GM23338 (cell line): ENCODE results near the gene NFKBIA. TPM values are rescaled to one million over a fixed set of nuclear protein-coding genes. Genes with fewer than 3 reads are reported as not detected.
"Not testable (repeated sequence)": the region's sequence is repeated elsewhere in the genome, so short reads cannot be mapped to it uniquely, and the experiment has no call there.

Source experiments
- ATAC-seq: fragments of 200-7000 bp; cut with Tn5 transposase; 3 replicates; pipeline ENCODE4 v1.9.1; 2020
- DNase-seq: peaks from one replicate; pipeline ENCODE4 v3.0.0-alpha.2; 2015; ENCODE audit warnings: low spot score
- H2AFZ ChIP-seq: fragments of 200-600 bp; sonication (generic); 2 replicates; pipeline ENCODE4 v1.8.0; 2016; ENCODE audit warnings: antibody characterized with exemption, mild to moderate bottlenecking, moderate library complexity
- H3F3A ChIP-seq: fragments of 200-600 bp; sonication (generic); replicated peaks from 2 replicates; pipeline ENCODE4 v1.8.0; 2017; ENCODE audit warnings: antibody characterized with exemption, mixed run types, low read depth
- H3K27ac ChIP-seq: fragments of 200-600 bp; sonication (generic); 2 replicates; pipeline ENCODE4 v1.6.1; 2016; ENCODE audit warnings: low read depth
- H3K27me3 ChIP-seq: fragments of 200-600 bp; sonication (generic); 2 replicates; pipeline ENCODE4 v1.8.0; 2016; ENCODE audit warnings: mild to moderate bottlenecking, mixed run types, moderate library complexity; ENCODE audit not compliant: insufficient read depth
- H3K36me3 ChIP-seq: fragments of 200-600 bp; sonication (generic); 2 replicates; pipeline ENCODE4 v1.8.0; 2016; ENCODE audit warnings: mild to moderate bottlenecking; ENCODE audit not compliant: insufficient read depth
- H3K4me1 ChIP-seq: fragments of 200-600 bp; sonication (generic); 2 replicates; pipeline ENCODE4 v1.8.0; 2016; ENCODE audit warnings: mild to moderate bottlenecking, moderate library complexity; ENCODE audit not compliant: insufficient read depth
- H3K4me2 ChIP-seq: fragments of 200-600 bp; sonication (generic); 2 replicates; pipeline ENCODE4 v1.7.1; 2017; ENCODE audit warnings: mixed run types
- H3K4me3 ChIP-seq: fragments of 200-600 bp; sonication (generic); 2 replicates; pipeline ENCODE4 v1.6.1; 2016; ENCODE audit warnings: mixed run types
- H3K79me2 ChIP-seq: fragments of 200-600 bp; sonication (generic); replicated peaks from 2 replicates; pipeline ENCODE4 v1.8.0; 2017; ENCODE audit warnings: mild to moderate bottlenecking; ENCODE audit not compliant: insufficient read depth
- H3K9me2 ChIP-seq: fragments of 200-600 bp; sonication (generic); 2 replicates; pipeline ENCODE4 v1.8.0; 2017; ENCODE audit not compliant: insufficient read depth
- H4K20me1 ChIP-seq: fragments of 200-600 bp; sonication (generic); replicated peaks from 2 replicates; pipeline ENCODE4 v1.8.0; 2017; ENCODE audit warnings: mild to moderate bottlenecking; ENCODE audit not compliant: insufficient read depth
- H3K27ac Mint-ChIP-seq: 2 replicates; pipeline ENCODE4 v1.8.0; 2020; ENCODE audit warnings: inconsistent platforms, mild to moderate bottlenecking, moderate library complexity, mixed read lengths
- H3K27me3 Mint-ChIP-seq: 3 replicates; pipeline ENCODE4 v1.8.0; 2022; ENCODE audit warnings: low read depth, mild to moderate bottlenecking, moderate library complexity, mixed read lengths, inconsistent platforms; ENCODE audit not compliant: insufficient read depth, poor library complexity
- H3K36me3 Mint-ChIP-seq: 3 replicates; pipeline ENCODE4 v1.8.0; 2021; ENCODE audit warnings: low read depth, mild to moderate bottlenecking, inconsistent platforms, moderate library complexity, mixed read lengths
- H3K4me1 Mint-ChIP-seq: 3 replicates; pipeline ENCODE4 v1.8.0; 2020; ENCODE audit warnings: mild to moderate bottlenecking, inconsistent platforms, mixed read lengths
- H3K4me3 Mint-ChIP-seq: 3 replicates; pipeline ENCODE4 v1.8.0; 2021; ENCODE audit warnings: moderate library complexity, mild to moderate bottlenecking, inconsistent platforms, mixed read lengths
- H3K9me3 Mint-ChIP-seq: 3 replicates; pipeline ENCODE4 v1.8.0; 2020; ENCODE audit warnings: moderate library complexity, mild to moderate bottlenecking, inconsistent platforms, mixed read lengths
- EZH2 ChIP-seq: fragments of 200-600 bp; sonication (generic); IDR thresholded peaks from one replicate; pipeline ENCODE4 v1.8.0; 2017; ENCODE audit warnings: antibody characterized with exemption, mild to moderate bottlenecking, low read depth; ENCODE audit not compliant: unreplicated experiment
- EZH2phosphoT487 ChIP-seq: fragments of 200-600 bp; sonication (generic); IDR thresholded peaks from one replicate; pipeline ENCODE4 v1.8.1; 2018; ENCODE audit warnings: antibody characterized with exemption; ENCODE audit not compliant: unreplicated experiment
- NANOG ChIP-seq: IDR thresholded peaks from 2 replicates; pipeline ENCODE4 v1.6.1; 2016; ENCODE audit warnings: antibody characterized with exemption, borderline replicate concordance
- POLR2AphosphoS5 ChIP-seq: IDR thresholded peaks from 2 replicates; pipeline ENCODE4 v1.6.1; 2016; ENCODE audit warnings: antibody characterized with exemption, low read depth
- STAT1 ChIP-seq: IDR thresholded peaks from one replicate; pipeline ENCODE4 v1.6.1; 2016; ENCODE audit warnings: antibody characterized with exemption; ENCODE audit not compliant: unreplicated experiment
- ZNF114 ChIP-seq: fragments of 250-450 bp; sonication (Bioruptor Pico); IDR thresholded peaks from 2 replicates; pipeline ENCODE4 v1.5.0; 2020; ENCODE audit warnings: mild to moderate bottlenecking, moderate library complexity
- ZNF331 ChIP-seq: fragments of 250-450 bp; sonication (Bioruptor Pico); IDR thresholded peaks from 2 replicates; pipeline ENCODE4 v1.5.0; 2020; ENCODE audit warnings: low read depth, mild to moderate bottlenecking, moderate library complexity
- polyA plus RNA-seq: library from polyadenylated mRNA; unstranded; fragments of >200 nt; fragmentation: Nextera tagmentation; extraction: Ambion mirVana; gene quantifications from 2 replicates; pipeline ENCODE4 v1.2.1, GENCODE V29; 2016
- total RNA-seq: library from RNA; depleted of rRNA; stranded (reverse); fragments of >200 nt; shearing (Covaris generic); gene quantifications from 2 replicates; pipeline ENCODE4 v1.2.3, GENCODE V29; 2014
- TF ChIP-seq, protein P1 (sequence below), 2 experiments: fragments of 200-600 bp in 1 of 2; sonication (generic) in 1 of 2; conservative IDR thresholded peaks; 2 replicates each; pipeline versions ENCODE4 v1.5.1 to v1.6.1; 2016 to 2017; ENCODE audit warnings: antibody characterized with exemption in 2 of 2, low read depth in 2 of 2, mild to moderate bottlenecking in 2 of 2, moderate library complexity in 1 of 2
- TF ChIP-seq, protein P2 (sequence below): fragments of 250-450 bp; sonication (Bioruptor Pico); IDR thresholded peaks from 2 replicates; pipeline ENCODE4 v1.5.0; 2020; ENCODE audit warnings: mild to moderate bottlenecking, moderate library complexity
- TF ChIP-seq, protein P3 (sequence below): IDR thresholded peaks from one replicate; pipeline ENCODE4 v1.6.1; 2018; ENCODE audit warnings: antibody characterized with exemption; ENCODE audit not compliant: unreplicated experiment

Gene NFKBIA
- total and polyA plus RNA-seq, 2 experiments from 2014 or later, result 33.4 to 41.3 TPM

DNA sequence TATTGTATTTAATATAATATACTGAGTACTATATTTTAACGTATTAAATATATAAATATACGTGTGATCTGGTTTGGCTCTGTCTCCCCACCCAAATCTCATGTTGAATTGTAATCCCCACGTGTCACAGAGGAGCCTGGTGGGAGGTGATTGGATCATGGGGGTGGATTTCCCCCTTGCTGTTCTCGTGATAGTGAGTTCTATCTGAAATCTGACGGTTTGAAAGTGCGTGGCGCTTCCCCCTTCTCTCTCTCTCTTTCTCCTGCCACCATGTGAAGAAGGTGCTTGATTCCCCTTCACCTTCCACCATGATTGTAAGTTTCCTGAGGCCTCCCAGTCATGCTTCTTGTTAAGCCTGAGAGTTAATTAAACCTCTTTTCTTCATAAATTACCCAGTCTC is 44.9 kb downstream of the NFKBIA start:
- not testable (repeated sequence) for H3K27ac Mint-ChIP-seq, H3K27ac ChIP-seq, H3K27me3 Mint-ChIP-seq, H3K4me1 Mint-ChIP-seq, H3K27me3 ChIP-seq, ATAC-seq, DNase-seq, H3F3A ChIP-seq, H3K79me2 ChIP-seq, H3K36me3 ChIP-seq, H3K4me3 ChIP-seq, H3K4me3 Mint-ChIP-seq, H3K36me3 Mint-ChIP-seq, H3K9me3 Mint-ChIP-seq, H3K4me1 ChIP-seq, H4K20me1 ChIP-seq, H2AFZ ChIP-seq, H3K4me2 ChIP-seq, H3K9me2 ChIP-seq

DNA sequence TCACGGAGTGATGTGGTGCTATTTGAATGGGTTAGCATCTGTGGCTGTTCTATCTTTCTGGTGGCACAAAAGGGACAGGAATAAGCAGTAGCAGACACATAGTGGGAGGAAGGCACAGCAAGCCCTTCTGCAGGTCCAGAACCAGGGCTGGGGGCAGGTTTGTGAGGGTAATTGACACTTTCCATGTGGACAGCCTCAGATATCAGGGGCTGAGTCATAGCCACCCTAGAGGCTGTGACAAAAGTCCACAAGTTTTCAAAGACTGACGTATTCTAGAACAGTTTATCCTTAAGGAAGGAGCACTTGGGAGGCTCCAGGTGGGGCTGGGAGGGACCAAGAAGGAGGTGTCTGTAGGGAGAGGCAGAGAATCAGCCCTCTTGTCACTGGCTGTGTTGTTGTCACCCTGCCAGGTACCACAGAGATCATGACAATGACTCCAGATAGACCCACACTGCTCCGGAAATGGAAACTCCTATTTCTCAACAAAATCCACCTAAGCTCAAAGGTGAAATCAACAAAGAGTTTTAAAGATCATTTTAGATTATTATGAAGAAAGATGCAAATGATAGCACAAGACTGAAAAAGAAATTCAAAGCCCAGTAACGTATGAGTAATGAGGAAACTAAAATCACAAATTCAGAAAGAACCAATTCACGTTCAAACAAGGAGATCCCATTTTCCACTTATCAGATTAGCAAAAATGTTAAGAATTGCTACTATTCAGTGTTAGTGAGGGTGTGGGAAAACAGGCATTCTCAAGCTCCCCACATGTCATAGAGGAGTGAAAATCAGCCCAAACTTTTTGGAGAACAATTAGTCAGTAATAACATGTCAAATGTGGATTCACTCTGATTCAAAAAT is 48.3 kb downstream of the NFKBIA start:
- Histone ChIP-seq H3K27ac (no peak overlapping the region), H3F3A (no peaks in the 10 kb centered on the region), H3K36me3 (no peaks in the 10 kb centered on the region), H4K20me1 (no peaks in the 10 kb centered on the region), H3K4me2 (no peak overlapping the region), H3K79me2 (no peaks in the 10 kb centered on the region), H3K4me1 (peaks cover 3% of the 10 kb centered on the region; the same call in 1 of the 2 replicates), H3K9me2 (no peaks in the 10 kb centered on the region), H3K27me3 (no peaks in the 10 kb centered on the region), H3K4me3 (no peak overlapping the region), H2AFZ (no peak overlapping the region)
- DNase-seq (no peak), ATAC-seq (no peak)
- no peaks in the 10 kb centered on the region; the same call in 2 of the 3 replicates for H3K9me3 Mint-ChIP-seq
- H3K4me1 Mint-ChIP-seq, result peaks cover 11% of the 10 kb centered on the region
- no peak overlapping the region for H3K27ac Mint-ChIP-seq
- peaks cover 3% of the 10 kb centered on the region for H3K27me3 Mint-ChIP-seq
- H3K4me3 Mint-ChIP-seq, result no peak overlapping the region
- H3K36me3 Mint-ChIP-seq, result no peaks in the 10 kb centered on the region
- TF ChIP-seq, protein P1, sequence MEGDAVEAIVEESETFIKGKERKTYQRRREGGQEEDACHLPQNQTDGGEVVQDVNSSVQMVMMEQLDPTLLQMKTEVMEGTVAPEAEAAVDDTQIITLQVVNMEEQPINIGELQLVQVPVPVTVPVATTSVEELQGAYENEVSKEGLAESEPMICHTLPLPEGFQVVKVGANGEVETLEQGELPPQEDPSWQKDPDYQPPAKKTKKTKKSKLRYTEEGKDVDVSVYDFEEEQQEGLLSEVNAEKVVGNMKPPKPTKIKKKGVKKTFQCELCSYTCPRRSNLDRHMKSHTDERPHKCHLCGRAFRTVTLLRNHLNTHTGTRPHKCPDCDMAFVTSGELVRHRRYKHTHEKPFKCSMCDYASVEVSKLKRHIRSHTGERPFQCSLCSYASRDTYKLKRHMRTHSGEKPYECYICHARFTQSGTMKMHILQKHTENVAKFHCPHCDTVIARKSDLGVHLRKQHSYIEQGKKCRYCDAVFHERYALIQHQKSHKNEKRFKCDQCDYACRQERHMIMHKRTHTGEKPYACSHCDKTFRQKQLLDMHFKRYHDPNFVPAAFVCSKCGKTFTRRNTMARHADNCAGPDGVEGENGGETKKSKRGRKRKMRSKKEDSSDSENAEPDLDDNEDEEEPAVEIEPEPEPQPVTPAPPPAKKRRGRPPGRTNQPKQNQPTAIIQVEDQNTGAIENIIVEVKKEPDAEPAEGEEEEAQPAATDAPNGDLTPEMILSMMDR (conservative IDR thresholded peaks at IDR 0.05; ENCODE audit: low read depth in 2 of 2), result no peak
- TF ChIP-seq, protein P2, sequence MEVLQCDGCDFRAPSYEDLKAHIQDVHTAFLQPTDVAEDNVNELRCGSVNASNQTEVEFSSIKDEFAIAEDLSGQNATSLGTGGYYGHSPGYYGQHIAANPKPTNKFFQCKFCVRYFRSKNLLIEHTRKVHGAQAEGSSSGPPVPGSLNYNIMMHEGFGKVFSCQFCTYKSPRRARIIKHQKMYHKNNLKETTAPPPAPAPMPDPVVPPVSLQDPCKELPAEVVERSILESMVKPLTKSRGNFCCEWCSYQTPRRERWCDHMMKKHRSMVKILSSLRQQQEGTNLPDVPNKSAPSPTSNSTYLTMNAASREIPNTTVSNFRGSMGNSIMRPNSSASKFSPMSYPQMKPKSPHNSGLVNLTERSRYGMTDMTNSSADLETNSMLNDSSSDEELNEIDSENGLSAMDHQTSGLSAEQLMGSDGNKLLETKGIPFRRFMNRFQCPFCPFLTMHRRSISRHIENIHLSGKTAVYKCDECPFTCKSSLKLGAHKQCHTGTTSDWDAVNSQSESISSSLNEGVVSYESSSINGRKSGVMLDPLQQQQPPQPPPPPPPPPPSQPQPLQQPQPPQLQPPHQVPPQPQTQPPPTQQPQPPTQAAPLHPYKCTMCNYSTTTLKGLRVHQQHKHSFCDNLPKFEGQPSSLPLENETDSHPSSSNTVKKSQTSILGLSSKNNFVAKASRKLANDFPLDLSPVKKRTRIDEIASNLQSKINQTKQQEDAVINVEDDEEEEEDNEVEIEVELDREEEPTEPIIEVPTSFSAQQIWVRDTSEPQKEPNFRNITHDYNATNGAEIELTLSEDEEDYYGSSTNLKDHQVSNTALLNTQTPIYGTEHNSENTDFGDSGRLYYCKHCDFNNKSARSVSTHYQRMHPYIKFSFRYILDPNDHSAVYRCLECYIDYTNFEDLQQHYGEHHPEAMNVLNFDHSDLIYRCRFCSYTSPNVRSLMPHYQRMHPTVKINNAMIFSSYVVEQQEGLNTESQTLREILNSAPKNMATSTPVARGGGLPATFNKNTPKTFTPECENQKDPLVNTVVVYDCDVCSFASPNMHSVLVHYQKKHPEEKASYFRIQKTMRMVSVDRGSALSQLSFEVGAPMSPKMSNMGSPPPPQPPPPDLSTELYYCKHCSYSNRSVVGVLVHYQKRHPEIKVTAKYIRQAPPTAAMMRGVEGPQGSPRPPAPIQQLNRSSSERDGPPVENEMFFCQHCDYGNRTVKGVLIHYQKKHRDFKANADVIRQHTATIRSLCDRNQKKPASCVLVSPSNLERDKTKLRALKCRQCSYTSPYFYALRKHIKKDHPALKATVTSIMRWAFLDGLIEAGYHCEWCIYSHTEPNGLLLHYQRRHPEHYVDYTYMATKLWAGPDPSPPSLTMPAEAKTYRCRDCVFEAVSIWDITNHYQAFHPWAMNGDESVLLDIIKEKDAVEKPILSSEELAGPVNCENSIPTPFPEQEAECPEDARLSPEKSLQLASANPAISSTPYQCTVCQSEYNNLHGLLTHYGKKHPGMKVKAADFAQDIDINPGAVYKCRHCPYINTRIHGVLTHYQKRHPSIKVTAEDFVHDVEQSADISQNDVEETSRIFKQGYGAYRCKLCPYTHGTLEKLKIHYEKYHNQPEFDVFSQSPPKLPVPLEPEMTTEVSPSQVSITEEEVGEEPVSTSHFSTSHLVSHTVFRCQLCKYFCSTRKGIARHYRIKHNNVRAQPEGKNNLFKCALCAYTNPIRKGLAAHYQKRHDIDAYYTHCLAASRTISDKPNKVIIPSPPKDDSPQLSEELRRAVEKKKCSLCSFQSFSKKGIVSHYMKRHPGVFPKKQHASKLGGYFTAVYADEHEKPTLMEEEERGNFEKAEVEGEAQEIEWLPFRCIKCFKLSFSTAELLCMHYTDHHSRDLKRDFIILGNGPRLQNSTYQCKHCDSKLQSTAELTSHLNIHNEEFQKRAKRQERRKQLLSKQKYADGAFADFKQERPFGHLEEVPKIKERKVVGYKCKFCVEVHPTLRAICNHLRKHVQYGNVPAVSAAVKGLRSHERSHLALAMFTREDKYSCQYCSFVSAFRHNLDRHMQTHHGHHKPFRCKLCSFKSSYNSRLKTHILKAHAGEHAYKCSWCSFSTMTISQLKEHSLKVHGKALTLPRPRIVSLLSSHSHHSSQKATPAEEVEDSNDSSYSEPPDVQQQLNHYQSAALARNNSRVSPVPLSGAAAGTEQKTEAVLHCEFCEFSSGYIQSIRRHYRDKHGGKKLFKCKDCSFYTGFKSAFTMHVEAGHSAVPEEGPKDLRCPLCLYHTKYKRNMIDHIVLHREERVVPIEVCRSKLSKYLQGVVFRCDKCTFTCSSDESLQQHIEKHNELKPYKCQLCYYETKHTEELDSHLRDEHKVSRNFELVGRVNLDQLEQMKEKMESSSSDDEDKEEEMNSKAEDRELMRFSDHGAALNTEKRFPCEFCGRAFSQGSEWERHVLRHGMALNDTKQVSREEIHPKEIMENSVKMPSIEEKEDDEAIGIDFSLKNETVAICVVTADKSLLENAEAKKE, result no peak
- TF ChIP-seq NANOG (no peak), ZNF331 (CRISPR knock-in tag) (no peak), POLR2AphosphoS5 (no peak), ZNF114 (CRISPR knock-in tag) (no peak), EZH2phosphoT487 (no peak), EZH2 (no peak), STAT1 (no peak)
- TF ChIP-seq, protein P3, sequence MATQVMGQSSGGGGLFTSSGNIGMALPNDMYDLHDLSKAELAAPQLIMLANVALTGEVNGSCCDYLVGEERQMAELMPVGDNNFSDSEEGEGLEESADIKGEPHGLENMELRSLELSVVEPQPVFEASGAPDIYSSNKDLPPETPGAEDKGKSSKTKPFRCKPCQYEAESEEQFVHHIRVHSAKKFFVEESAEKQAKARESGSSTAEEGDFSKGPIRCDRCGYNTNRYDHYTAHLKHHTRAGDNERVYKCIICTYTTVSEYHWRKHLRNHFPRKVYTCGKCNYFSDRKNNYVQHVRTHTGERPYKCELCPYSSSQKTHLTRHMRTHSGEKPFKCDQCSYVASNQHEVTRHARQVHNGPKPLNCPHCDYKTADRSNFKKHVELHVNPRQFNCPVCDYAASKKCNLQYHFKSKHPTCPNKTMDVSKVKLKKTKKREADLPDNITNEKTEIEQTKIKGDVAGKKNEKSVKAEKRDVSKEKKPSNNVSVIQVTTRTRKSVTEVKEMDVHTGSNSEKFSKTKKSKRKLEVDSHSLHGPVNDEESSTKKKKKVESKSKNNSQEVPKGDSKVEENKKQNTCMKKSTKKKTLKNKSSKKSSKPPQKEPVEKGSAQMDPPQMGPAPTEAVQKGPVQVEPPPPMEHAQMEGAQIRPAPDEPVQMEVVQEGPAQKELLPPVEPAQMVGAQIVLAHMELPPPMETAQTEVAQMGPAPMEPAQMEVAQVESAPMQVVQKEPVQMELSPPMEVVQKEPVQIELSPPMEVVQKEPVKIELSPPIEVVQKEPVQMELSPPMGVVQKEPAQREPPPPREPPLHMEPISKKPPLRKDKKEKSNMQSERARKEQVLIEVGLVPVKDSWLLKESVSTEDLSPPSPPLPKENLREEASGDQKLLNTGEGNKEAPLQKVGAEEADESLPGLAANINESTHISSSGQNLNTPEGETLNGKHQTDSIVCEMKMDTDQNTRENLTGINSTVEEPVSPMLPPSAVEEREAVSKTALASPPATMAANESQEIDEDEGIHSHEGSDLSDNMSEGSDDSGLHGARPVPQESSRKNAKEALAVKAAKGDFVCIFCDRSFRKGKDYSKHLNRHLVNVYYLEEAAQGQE, result no peak
